Liver (tissue), 3 donors: ENCODE measurements around the gene AKAP13.

ENCODE experiments used
- ATF3 ChIP-seq: IDR thresholded peaks from 2 replicates; pipeline ENCODE4 v1.6.1; 2016; ENCODE audit warnings: antibody characterized with exemption
- CTCF ChIP-seq: fragments of 150-350 bp; IDR thresholded peaks from 2 replicates; pipeline ENCODE4 v1.5.1; 2017; ENCODE audit warnings: improper control_type of control experiment, low read depth, low read length; ENCODE audit not compliant: missing input control
- MAX ChIP-seq: IDR thresholded peaks from 2 replicates; pipeline ENCODE4 v1.6.1; 2016; ENCODE audit warnings: antibody characterized with exemption
- TAF1 ChIP-seq: conservative IDR thresholded peaks from 2 replicates; pipeline ENCODE4 v1.6.1; 2016; ENCODE audit warnings: antibody characterized with exemption, mild to moderate bottlenecking
- donor health status: healthy.
- donor health status: healthy.

GRCh38 chr15:85547386-85547785 lies 167.0 kb downstream of the AKAP13 start:
- TF ChIP-seq CTCF (no peak), ATF3 (no peak), MAX (no peak), TAF1 (no peak)
